Chondrocyte (in vitro differentiated cells): ENCODE results near the gene E2F6. TPM values are rescaled to one million over a fixed set of nuclear protein-coding genes. Genes with fewer than 3 reads are reported as not detected.

Experiments used
- DNase-seq: peaks from one replicate; pipeline ENCODE4 v3.0.0; 2021; ENCODE audit warnings: mixed read lengths, low spot score
- H3K27ac Mint-ChIP-seq: one replicate; pipeline ENCODE4 v1.8.0; 2021; ENCODE audit warnings: mild to moderate bottlenecking, moderate library complexity, mixed read lengths; ENCODE audit not compliant: unreplicated experiment
- H3K27me3 Mint-ChIP-seq: 2 replicates; pipeline ENCODE4 v1.8.0; 2021; ENCODE audit warnings: low read depth, mixed read lengths
- H3K36me3 Mint-ChIP-seq: 2 replicates; pipeline ENCODE4 v1.8.0; 2021; ENCODE audit warnings: low read depth, mixed read lengths
- H3K4me1 Mint-ChIP-seq: 2 replicates; pipeline ENCODE4 v1.8.0; 2021; ENCODE audit warnings: low read depth, mild to moderate bottlenecking, mixed read lengths
- H3K4me3 Mint-ChIP-seq: one replicate; pipeline ENCODE4 v1.8.0; 2021; ENCODE audit warnings: mild to moderate bottlenecking, moderate library complexity, mixed read lengths; ENCODE audit not compliant: unreplicated experiment
- H3K9me3 Mint-ChIP-seq: 2 replicates; pipeline ENCODE4 v1.8.0; 2021; ENCODE audit warnings: low read depth, mixed read lengths
- total RNA-seq: library from RNA; stranded (reverse); gene quantifications from 3 replicates; pipeline ENCODE4 v1.2.1, GENCODE V29; 2021
- TF ChIP-seq, protein P1 (sequence below): fragments of 200-600 bp; sonication (generic); IDR thresholded peaks from 2 replicates; pipeline ENCODE4 v1.5.0; 2021; ENCODE audit warnings: antibody characterized with exemption, mild to moderate bottlenecking, moderate library complexity

The E2F6 gene
- total RNA-seq, 1 donor from 2014 or later, result 15.1 TPM

DNA sequence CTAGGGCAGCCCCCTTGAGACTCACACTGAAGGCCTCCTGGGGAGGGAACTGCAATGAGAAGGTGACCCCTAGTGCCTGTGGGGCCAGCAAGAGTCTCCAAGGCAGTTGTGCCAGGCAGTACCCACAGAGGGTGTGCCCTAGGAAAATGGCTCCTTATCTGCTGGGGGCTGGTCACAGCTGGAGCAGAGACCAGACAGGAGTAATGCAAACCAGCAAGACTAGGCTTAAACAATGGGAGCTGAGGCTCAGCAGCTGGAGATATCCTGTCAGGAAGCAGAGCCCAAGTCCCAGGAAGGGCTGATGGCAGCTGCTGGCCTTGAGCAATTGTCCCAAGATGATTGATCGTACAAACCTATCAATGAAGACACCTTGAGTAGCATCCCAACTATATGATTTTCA lies 26.8 kb upstream of the E2F6 start:
- H3K4me3 Mint-ChIP-seq, result no peak overlapping the region
- H3K27me3 Mint-ChIP-seq, result peaks cover 4% of the 10 kb centered on the region
- H3K36me3 Mint-ChIP-seq, result no peaks in the 10 kb centered on the region
- H3K9me3 Mint-ChIP-seq, result no peaks in the 10 kb centered on the region
- no peak overlapping the region for H3K27ac Mint-ChIP-seq
- TF ChIP-seq, protein P1, sequence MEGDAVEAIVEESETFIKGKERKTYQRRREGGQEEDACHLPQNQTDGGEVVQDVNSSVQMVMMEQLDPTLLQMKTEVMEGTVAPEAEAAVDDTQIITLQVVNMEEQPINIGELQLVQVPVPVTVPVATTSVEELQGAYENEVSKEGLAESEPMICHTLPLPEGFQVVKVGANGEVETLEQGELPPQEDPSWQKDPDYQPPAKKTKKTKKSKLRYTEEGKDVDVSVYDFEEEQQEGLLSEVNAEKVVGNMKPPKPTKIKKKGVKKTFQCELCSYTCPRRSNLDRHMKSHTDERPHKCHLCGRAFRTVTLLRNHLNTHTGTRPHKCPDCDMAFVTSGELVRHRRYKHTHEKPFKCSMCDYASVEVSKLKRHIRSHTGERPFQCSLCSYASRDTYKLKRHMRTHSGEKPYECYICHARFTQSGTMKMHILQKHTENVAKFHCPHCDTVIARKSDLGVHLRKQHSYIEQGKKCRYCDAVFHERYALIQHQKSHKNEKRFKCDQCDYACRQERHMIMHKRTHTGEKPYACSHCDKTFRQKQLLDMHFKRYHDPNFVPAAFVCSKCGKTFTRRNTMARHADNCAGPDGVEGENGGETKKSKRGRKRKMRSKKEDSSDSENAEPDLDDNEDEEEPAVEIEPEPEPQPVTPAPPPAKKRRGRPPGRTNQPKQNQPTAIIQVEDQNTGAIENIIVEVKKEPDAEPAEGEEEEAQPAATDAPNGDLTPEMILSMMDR, result no peak
- DNase-seq, result no peak
- H3K4me1 Mint-ChIP-seq, result peaks cover 13% of the 10 kb centered on the region

DNA sequence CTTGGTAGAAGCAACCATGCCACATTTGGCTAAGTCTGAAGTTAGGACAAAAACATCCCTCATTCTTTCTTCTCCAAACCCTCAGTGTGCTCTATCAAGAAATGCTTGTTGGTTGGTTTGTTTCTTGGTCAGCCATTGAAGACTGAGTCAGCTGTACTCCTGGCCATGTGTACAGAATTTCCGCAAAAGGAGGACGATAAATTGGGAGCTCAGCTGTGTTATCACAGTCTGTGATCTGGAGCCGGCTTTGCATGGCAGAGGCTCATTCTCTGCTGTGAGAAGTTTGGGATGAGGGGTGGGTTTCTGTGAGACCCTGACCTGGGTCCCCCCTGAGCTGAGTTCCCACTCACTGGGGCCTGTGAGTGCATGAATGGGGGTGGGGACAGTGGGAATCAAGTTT lies 26.3 kb upstream of the E2F6 start:
- TF ChIP-seq, protein P1, result no peak
- Mint-ChIP-seq H3K27ac (no peak overlapping the region), H3K4me3 (no peak overlapping the region), H3K9me3 (no peaks in the 10 kb centered on the region), H3K36me3 (no peaks in the 10 kb centered on the region), H3K4me1 (peaks cover 13% of the 10 kb centered on the region), H3K27me3 (peaks cover 6% of the 10 kb centered on the region)
- no peak for DNase-seq

DNA sequence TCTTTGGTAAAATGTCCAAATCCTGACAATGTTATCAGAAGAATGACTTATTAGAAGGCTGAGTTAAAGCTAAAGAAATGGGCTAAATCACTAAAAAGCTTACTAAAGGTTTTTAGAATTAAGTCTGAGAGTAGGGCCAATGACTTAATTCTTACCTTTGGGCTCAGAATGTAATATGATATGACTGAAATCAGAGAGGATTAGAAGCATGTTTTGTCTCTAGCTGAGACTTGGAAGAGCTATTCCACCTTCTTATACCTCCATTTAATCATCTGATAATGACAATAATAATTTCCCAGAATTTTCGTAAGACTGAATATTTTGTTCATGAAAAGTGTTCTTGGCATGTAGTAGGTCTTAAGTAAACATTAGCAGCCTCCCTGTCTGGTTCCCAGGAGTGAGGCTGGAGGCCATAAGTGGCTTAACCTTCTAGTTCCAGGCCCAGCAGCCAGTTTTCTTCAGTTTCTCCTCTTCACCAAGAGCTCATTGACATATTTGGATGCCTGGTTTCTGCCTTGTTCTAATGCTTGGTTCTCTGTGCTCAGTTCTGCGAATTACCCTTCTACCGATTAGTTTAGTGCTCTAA lies 25.5 kb upstream of the E2F6 start:
- H3K4me1 Mint-ChIP-seq, result peaks cover 13% of the 10 kb centered on the region
- H3K9me3 Mint-ChIP-seq, result no peaks in the 10 kb centered on the region
- H3K4me3 Mint-ChIP-seq, result no peak overlapping the region
- H3K36me3 Mint-ChIP-seq, result no peaks in the 10 kb centered on the region
- H3K27ac Mint-ChIP-seq, result no peak overlapping the region
- no peak for DNase-seq
- TF ChIP-seq, protein P1, result no peak
- H3K27me3 Mint-ChIP-seq, result peaks cover 9% of the 10 kb centered on the region

DNA sequence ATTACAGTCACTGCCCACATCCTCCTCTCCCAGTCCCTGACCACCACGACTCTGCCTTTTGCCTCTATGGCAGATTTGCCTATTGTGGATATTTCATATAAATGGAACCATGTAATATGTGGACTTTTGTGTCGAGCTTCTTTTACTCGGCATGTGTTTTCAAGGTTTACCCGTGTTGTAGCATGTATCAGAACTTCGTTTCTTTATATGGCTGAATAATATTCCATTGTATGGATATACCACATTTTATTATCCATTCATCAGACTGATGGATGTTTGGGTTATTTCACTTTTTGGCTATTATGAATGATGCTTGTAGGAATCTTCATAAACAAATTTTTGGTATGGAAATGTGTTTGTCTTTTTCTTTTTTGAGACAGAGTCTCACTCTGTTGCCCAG lies 24.2 kb upstream of the E2F6 start:
- DNase-seq, result no peak
- Mint-ChIP-seq H3K36me3 (no peaks in the 10 kb centered on the region), H3K4me3 (no peak overlapping the region), H3K27me3 (peaks cover 11% of the 10 kb centered on the region), H3K9me3 (no peaks in the 10 kb centered on the region), H3K27ac (no peak overlapping the region), H3K4me1 (peaks cover 7% of the 10 kb centered on the region)
- TF ChIP-seq, protein P1, result no peak

DNA sequence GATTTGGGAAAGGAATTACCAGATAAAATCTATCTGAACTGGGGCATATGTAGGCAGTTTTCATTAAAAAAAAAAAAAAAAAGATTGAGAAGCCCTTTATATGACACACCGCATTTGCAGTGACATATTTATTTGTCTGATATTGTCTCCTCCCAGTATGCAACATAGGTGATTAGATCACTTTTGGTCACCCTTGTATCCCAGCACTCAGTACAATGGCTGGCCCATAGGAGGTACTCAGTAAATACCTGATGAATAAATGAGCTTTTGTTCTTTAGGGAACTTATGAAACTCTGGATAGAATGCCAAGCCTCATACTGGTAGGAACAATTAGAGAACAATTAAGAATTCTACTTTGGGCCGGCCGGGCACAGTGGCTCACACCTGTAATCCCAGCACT lies 22.8 kb upstream of the E2F6 start:
- DNase-seq, result no peak
- Mint-ChIP-seq H3K27me3 (peaks cover 10% of the 10 kb centered on the region), H3K36me3 (no peaks in the 10 kb centered on the region), H3K4me1 (peaks cover 10% of the 10 kb centered on the region), H3K9me3 (no peaks in the 10 kb centered on the region), H3K27ac (no peak overlapping the region), H3K4me3 (no peak overlapping the region)
- TF ChIP-seq, protein P1, result no peak
